ENCODE results near the gene KCTD17.

Gene KCTD17

DNA sequence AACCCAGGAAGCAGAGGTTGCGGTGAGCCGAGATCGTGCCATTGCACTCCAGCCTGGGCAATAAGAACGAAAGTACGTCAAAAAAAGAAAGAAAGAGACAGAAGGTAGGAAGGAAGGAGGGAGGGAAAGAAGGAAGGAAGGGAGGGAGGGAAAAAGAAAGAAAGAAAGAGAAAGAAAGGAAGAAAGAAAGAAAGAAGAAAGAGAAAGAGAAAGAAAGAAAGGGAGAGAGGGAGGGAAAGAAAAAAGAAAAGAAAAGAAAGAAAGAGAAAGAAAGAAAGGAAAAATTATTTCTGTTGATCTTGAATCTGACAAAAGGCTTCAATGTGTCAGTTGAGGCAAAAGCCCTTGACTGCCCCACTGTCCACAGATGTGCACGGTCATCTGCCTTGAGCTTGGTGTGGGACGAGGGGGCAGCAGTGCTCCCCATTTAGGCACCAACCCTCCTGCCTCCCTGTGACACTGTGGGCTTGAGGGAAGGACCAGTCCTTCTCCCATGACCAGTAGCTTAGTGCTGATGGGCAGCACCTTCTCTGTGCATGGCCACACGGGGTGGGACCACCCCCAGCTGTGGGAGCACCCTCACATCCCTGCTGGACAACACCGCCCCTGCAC is 24.4 kb downstream of the KCTD17 start:
- H3K4me1 ChIP-seq (ENCODE audit: insufficient read depth, low read length): peaks cover 5% of the 10 kb centered on the region
- H3K79me2 ChIP-seq (ENCODE audit: insufficient read depth, low read length): no peaks in the 10 kb centered on the region
- H3K36me3 ChIP-seq (ENCODE audit: insufficient read depth, low read length): no peaks in the 10 kb centered on the region
- H4K20me1 ChIP-seq (ENCODE audit: insufficient read depth, low read length): no peaks in the 10 kb centered on the region
- H3K9me3 ChIP-seq (ENCODE audit: insufficient read depth, low read length, severe bottlenecking): no peaks in the 10 kb centered on the region
- TF ChIP-seq, protein P1, sequence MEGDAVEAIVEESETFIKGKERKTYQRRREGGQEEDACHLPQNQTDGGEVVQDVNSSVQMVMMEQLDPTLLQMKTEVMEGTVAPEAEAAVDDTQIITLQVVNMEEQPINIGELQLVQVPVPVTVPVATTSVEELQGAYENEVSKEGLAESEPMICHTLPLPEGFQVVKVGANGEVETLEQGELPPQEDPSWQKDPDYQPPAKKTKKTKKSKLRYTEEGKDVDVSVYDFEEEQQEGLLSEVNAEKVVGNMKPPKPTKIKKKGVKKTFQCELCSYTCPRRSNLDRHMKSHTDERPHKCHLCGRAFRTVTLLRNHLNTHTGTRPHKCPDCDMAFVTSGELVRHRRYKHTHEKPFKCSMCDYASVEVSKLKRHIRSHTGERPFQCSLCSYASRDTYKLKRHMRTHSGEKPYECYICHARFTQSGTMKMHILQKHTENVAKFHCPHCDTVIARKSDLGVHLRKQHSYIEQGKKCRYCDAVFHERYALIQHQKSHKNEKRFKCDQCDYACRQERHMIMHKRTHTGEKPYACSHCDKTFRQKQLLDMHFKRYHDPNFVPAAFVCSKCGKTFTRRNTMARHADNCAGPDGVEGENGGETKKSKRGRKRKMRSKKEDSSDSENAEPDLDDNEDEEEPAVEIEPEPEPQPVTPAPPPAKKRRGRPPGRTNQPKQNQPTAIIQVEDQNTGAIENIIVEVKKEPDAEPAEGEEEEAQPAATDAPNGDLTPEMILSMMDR (IDR thresholded peaks at IDR 0.05; ENCODE audit: borderline replicate concordance, extremely low read depth, low read length, poor library complexity, severe bottlenecking): no peak
- no peak for TF ChIP-seq EZH2 (IDR thresholded peaks at IDR 0.05; ENCODE audit: borderline replicate concordance, low read depth, low read length, severe bottlenecking)
- no peak overlapping the region for H2AFZ ChIP-seq (ENCODE audit: low read depth, low read length)
- peaks cover 8% of the 10 kb centered on the region for H3K27me3 ChIP-seq (ENCODE audit: insufficient read depth, low read length, poor library complexity)
- no peak overlapping the region for H3K27ac ChIP-seq (ENCODE audit: low read length)
- no peak for DNase-seq
- no peak overlapping the region for H3K4me2 ChIP-seq (ENCODE audit: insufficient read depth, low read length)
- H3K9ac ChIP-seq (ENCODE audit: low read depth, low read length): no peak overlapping the region
- H3K4me3 ChIP-seq (ENCODE audit: low read depth in 1 of 2, low read length in 2 of 2): no peak overlapping the region
- no peak for ATAC-seq (ENCODE audit: insufficient read depth, low read depth)

DNA sequence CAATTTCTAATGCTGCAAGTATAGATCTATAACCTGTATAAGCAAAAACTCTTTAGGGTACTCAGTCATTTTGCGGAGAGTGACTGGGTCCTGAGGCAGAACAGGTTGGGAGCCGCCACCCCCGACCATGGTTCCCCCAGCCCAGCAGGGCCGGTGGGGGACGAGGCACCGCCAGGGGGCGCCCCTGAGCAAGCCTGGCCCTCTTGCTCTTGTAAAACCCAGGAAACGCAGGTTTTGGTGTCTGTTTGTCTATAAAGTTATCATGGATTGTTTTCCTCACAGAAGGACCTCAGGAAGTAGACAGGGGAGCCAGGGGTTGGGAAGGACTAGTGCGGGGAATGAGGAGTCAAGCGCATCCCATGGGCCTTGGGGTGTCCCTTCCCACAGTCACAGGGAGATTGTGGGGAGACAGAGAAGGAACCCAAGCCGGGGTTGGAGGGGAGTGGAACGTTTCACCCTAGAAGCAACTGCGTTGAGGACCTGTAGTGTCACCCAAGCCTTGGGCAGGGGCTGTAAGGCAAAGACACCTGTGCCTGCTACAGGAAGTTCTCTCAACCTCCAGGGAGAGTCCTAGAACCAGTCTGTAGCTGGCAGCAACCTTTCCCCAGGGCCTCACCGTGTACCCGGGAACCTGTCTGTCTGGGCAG is 26.4 kb downstream of the KCTD17 start:
- ATAC-seq (ENCODE audit: insufficient read depth, low read depth) (peak; percentile 91), DNase-seq (peak; percentile 77)
- H3K9me3 ChIP-seq (ENCODE audit: insufficient read depth, low read length, severe bottlenecking): no peaks in the 10 kb centered on the region
- no peaks in the 10 kb centered on the region for H3K36me3 ChIP-seq (ENCODE audit: insufficient read depth, low read length)
- H3K9ac ChIP-seq (ENCODE audit: low read depth, low read length): no peak overlapping the region
- H4K20me1 ChIP-seq (ENCODE audit: insufficient read depth, low read length): no peaks in the 10 kb centered on the region
- H3K4me2 ChIP-seq (ENCODE audit: insufficient read depth, low read length): no peak overlapping the region
- H3K27me3 ChIP-seq (ENCODE audit: insufficient read depth, low read length, poor library complexity): peaks cover 8% of the 10 kb centered on the region
- H3K4me1 ChIP-seq (ENCODE audit: insufficient read depth, low read length): peaks cover 5% of the 10 kb centered on the region
- no peak overlapping the region for H3K4me3 ChIP-seq (ENCODE audit: low read depth in 1 of 2, low read length in 2 of 2)
- peak overlapping the region; percentile 74 for H2AFZ ChIP-seq (ENCODE audit: low read depth, low read length)
- H3K79me2 ChIP-seq (ENCODE audit: insufficient read depth, low read length): no peaks in the 10 kb centered on the region
- H3K27ac ChIP-seq (ENCODE audit: low read length): peak overlapping the region; percentile 34; the same call in 1 of the 2 replicates
- TF ChIP-seq EZH2 (IDR thresholded peaks at IDR 0.05; ENCODE audit: borderline replicate concordance, low read depth, low read length, severe bottlenecking): no peak
- TF ChIP-seq, protein P1 (IDR thresholded peaks at IDR 0.05; ENCODE audit: borderline replicate concordance, extremely low read depth, low read length, poor library complexity, severe bottlenecking): peak; percentile 99

DNA sequence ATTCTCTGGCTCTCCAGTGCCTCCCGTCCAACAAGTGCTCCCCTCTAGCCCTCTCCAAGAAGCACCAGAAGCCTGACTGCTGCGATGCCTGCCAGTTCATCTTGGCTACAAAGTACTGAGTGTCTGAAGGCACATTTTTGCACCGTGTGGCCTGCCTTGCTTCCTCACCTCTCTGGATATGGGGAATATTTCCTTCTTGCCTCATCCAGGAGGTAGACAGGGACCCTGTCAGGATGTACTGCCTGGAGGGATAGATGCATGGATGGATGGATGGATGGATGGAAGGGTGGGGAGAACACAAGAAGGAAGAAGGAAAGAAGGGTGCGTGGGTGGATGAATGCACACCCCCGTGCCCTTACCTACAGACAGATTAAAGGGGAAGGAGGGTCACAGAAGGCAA is 27.6 kb downstream of the KCTD17 start:
- H3K4me2 ChIP-seq (ENCODE audit: insufficient read depth, low read length): no peak overlapping the region
- no peak overlapping the region for H3K27ac ChIP-seq (ENCODE audit: low read length)
- H3K4me1 ChIP-seq (ENCODE audit: insufficient read depth, low read length): peaks cover 5% of the 10 kb centered on the region

More for the DNA sequence above, 27.6 kb downstream of the KCTD17 start:
- Histone ChIP-seq H3K27me3 (ENCODE audit: insufficient read depth, low read length, poor library complexity) (peaks cover 8% of the 10 kb centered on the region), H3K4me3 (ENCODE audit: low read depth in 1 of 2, low read length in 2 of 2) (no peak overlapping the region), H4K20me1 (ENCODE audit: insufficient read depth, low read length) (no peaks in the 10 kb centered on the region), H2AFZ (ENCODE audit: low read depth, low read length) (no peak overlapping the region), H3K9ac (ENCODE audit: low read depth, low read length) (no peak overlapping the region), H3K36me3 (ENCODE audit: insufficient read depth, low read length) (no peaks in the 10 kb centered on the region), H3K9me3 (ENCODE audit: insufficient read depth, low read length, severe bottlenecking) (no peaks in the 10 kb centered on the region), H3K79me2 (ENCODE audit: insufficient read depth, low read length) (no peaks in the 10 kb centered on the region)
- no peak for TF ChIP-seq EZH2 (IDR thresholded peaks at IDR 0.05; ENCODE audit: borderline replicate concordance, low read depth, low read length, severe bottlenecking)
- TF ChIP-seq, protein P1 (IDR thresholded peaks at IDR 0.05; ENCODE audit: borderline replicate concordance, extremely low read depth, low read length, poor library complexity, severe bottlenecking): no peak
- DNase-seq: no peak
- ATAC-seq (ENCODE audit: insufficient read depth, low read depth): no peak
